ENCODE results near the gene MCU.

Gene MCU

DNA sequence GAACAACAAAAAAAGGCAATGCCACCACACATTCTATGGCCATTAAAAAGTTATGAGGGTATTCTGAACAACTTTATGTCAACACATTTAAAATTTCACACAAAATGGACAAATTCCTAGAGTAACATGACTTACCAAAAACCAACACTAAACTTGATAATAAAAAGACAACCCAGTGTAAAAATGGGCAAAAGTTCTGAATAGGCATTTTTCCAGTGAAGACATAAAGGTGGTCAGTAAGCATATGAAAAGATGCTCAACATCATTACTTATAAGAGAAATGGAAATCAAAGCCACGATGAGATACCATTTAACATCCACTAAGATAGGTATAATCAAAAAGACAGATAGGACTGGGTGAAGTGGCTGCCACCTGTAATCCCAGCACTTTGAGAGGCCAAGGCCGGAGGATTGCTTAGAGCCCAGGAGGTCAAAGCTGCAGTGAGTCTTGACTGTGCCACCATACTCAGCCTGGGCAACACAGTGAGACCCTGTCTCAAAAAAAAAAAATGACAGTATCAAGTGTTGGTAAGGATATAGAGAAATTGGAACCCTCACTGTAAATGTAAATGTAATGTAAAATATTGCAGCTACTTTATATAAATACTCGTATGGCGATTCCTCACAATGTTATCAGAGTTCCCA is 130.5 kb downstream of the MCU start:
- no peak overlapping the region for H3K9ac ChIP-seq (ENCODE audit: low read length)
- H3K27me3 ChIP-seq (ENCODE audit: control insufficient read depth, insufficient read depth, low read length): no peaks in the 10 kb centered on the region
- H3K9me3 ChIP-seq (ENCODE audit: control insufficient read depth, insufficient read depth, low read depth, low read length): peaks cover 9% of the 10 kb centered on the region; the same call in 1 of the 2 replicates
- H3K27ac ChIP-seq (ENCODE audit: low read depth, low read length): no peak overlapping the region
- no peaks in the 10 kb centered on the region for H3K36me3 ChIP-seq (ENCODE audit: control insufficient read depth, insufficient read depth, low read length)
- H3K4me1 ChIP-seq (ENCODE audit: control insufficient read depth, insufficient read depth, low read length): peaks cover 8% of the 10 kb centered on the region
- H3K4me3 ChIP-seq (ENCODE audit: low read depth, low read length): no peak overlapping the region

GRCh38 chr10:72825163-72825562 is 133.2 kb downstream of the MCU start:
- Histone ChIP-seq H3K9ac (ENCODE audit: low read length) (no peak overlapping the region), H3K9me3 (ENCODE audit: control insufficient read depth, insufficient read depth, low read depth, low read length) (peaks cover 9% of the 10 kb centered on the region; the same call in 1 of the 2 replicates), H3K27me3 (ENCODE audit: control insufficient read depth, insufficient read depth, low read length) (no peaks in the 10 kb centered on the region), H3K4me1 (ENCODE audit: control insufficient read depth, insufficient read depth, low read length) (peaks cover 20% of the 10 kb centered on the region), H3K36me3 (ENCODE audit: control insufficient read depth, insufficient read depth, low read length) (no peaks in the 10 kb centered on the region), H3K27ac (ENCODE audit: low read depth, low read length) (no peak overlapping the region), H3K4me3 (ENCODE audit: low read depth, low read length) (no peak overlapping the region)

GRCh38 chr10:72826346-72826745 is 134.4 kb downstream of the MCU start:
- Histone ChIP-seq H3K9ac (ENCODE audit: low read length) (no peak overlapping the region), H3K36me3 (ENCODE audit: control insufficient read depth, insufficient read depth, low read length) (no peaks in the 10 kb centered on the region), H3K27me3 (ENCODE audit: control insufficient read depth, insufficient read depth, low read length) (no peaks in the 10 kb centered on the region), H3K9me3 (ENCODE audit: control insufficient read depth, insufficient read depth, low read depth, low read length) (peaks cover 9% of the 10 kb centered on the region; the same call in 1 of the 2 replicates), H3K4me1 (ENCODE audit: control insufficient read depth, insufficient read depth, low read length) (peaks cover 28% of the 10 kb centered on the region), H3K27ac (ENCODE audit: low read depth, low read length) (no peak overlapping the region), H3K4me3 (ENCODE audit: low read depth, low read length) (no peak overlapping the region)

DNA sequence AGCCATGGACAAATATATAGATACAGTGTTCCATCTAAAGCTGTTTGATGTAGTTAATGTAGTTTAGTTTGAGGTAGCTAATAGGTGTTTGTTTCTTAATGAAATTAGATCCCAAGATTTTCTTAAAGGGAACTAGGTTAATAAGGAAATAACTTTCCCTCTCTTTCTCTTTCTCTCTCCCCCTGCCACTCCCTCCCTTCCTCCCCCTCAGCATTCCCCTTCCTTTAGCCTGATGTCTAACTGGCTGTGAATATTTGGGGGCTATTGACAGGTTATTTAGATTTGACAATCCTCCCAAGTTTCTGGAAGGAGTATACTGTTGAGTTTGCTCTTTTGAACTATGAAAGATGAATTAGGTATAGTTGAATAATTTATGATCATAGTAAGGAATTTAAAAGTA is 136.4 kb downstream of the MCU start:
- H3K4me3 ChIP-seq (ENCODE audit: low read depth, low read length): no peak overlapping the region
- H3K27me3 ChIP-seq (ENCODE audit: control insufficient read depth, insufficient read depth, low read length): no peaks in the 10 kb centered on the region
- no peak overlapping the region for H3K27ac ChIP-seq (ENCODE audit: low read depth, low read length)
- H3K36me3 ChIP-seq (ENCODE audit: control insufficient read depth, insufficient read depth, low read length): no peaks in the 10 kb centered on the region
- no peak overlapping the region for H3K9ac ChIP-seq (ENCODE audit: low read length)
- H3K9me3 ChIP-seq (ENCODE audit: control insufficient read depth, insufficient read depth, low read depth, low read length): no peaks in the 10 kb centered on the region
- H3K4me1 ChIP-seq (ENCODE audit: control insufficient read depth, insufficient read depth, low read length): peaks cover 28% of the 10 kb centered on the region

DNA sequence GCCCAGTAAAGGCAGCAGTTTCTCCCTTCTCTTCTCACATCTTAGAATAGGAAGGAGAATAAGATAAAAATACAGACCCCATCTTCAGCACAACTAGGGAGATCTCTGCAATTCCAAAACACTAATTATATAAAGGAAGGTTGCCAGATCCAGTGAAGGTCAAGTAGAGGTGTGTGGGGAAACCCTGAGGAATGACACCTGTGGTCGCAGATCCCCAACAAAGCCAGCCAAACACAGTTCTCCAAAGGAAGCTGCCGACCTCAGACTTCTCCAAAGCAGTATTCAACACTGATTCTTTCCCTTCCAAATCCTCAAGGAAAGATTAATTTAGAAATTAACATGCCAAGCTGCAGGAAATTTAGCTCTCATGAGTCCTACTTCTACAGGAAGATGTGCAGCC is 138.7 kb downstream of the MCU start:
- Histone ChIP-seq H3K36me3 (ENCODE audit: control insufficient read depth, insufficient read depth, low read length) (peaks cover 5% of the 10 kb centered on the region; the same call in 1 of the 2 replicates), H3K9ac (ENCODE audit: low read length) (no peak overlapping the region)

DNA sequence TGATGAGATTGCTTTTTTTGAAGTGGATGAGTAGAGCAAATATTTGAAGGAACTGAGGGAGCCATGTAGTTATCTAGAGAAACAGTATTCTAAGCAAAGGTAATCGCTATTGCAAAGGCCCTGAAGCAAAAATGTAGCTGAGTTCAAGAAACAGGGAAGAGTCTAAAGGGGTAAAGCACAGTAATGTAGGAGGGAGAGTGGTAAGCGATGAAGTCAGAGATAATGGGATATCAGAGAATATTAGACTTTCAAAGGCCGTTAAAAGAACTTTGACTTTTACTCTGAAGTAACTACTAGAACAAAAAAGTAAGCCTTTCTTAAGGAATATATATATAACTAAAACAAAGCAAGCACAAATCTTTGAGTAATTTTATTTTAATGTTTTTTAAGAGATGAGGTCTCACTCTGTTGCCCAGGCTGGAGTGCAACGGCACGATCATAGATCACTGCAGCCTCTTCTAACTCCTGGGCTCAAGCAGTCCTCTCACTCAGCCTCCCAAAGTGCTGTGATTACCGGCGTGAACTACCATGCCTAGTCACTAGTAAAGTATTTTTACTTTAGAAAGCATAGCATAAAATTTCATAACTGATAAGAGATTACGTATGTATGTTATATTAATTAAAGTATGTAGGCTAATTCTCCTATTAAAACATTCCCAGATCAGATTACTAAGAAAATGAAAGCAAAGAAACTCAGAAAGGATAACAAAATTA is 139.9 kb downstream of the MCU start:
- no peak overlapping the region for H3K27ac ChIP-seq (ENCODE audit: low read depth, low read length)
- H3K9me3 ChIP-seq (ENCODE audit: control insufficient read depth, insufficient read depth, low read depth, low read length): no peaks in the 10 kb centered on the region
- no peak overlapping the region for H3K9ac ChIP-seq (ENCODE audit: low read length)
- no peaks in the 10 kb centered on the region for H3K27me3 ChIP-seq (ENCODE audit: control insufficient read depth, insufficient read depth, low read length)
- H3K36me3 ChIP-seq (ENCODE audit: control insufficient read depth, insufficient read depth, low read length): peaks cover 7% of the 10 kb centered on the region; the same call in 1 of the 2 replicates
- H3K4me1 ChIP-seq (ENCODE audit: control insufficient read depth, insufficient read depth, low read length): peaks cover 20% of the 10 kb centered on the region; the same call in 1 of the 2 replicates
- no peak overlapping the region for H3K4me3 ChIP-seq (ENCODE audit: low read depth, low read length)

More for the DNA sequence above, 138.7 kb downstream of the MCU start:
- no peak overlapping the region for H3K4me3 ChIP-seq (ENCODE audit: low read depth, low read length)
- H3K27me3 ChIP-seq (ENCODE audit: control insufficient read depth, insufficient read depth, low read length): no peaks in the 10 kb centered on the region
- peaks cover 25% of the 10 kb centered on the region for H3K4me1 ChIP-seq (ENCODE audit: control insufficient read depth, insufficient read depth, low read length)
- H3K27ac ChIP-seq (ENCODE audit: low read depth, low read length): no peak overlapping the region
- H3K9me3 ChIP-seq (ENCODE audit: control insufficient read depth, insufficient read depth, low read depth, low read length): no peaks in the 10 kb centered on the region

DNA sequence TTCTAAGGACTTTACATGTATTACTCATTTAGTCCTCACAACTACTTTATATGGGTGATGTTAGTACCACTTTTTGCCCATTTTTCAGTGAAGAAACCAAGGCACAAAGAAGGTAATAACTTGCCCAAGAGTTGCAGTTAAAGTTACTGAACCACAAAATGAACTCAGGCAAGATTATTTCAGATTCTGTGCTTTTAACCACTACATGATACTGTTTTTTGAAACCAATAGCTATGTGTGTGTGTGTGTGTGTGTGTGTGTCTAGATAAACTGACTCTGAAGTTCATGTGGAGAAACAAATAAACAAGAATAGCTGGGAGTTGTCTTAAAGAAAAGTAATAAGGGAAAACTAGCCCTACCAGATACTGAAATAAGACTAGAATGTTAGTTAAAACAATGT is 140.8 kb downstream of the MCU start:
- Histone ChIP-seq H3K4me1 (ENCODE audit: control insufficient read depth, insufficient read depth, low read length) (peaks cover 19% of the 10 kb centered on the region; the same call in 1 of the 2 replicates), H3K9me3 (ENCODE audit: control insufficient read depth, insufficient read depth, low read depth, low read length) (no peaks in the 10 kb centered on the region), H3K27ac (ENCODE audit: low read depth, low read length) (no peak overlapping the region), H3K27me3 (ENCODE audit: control insufficient read depth, insufficient read depth, low read length) (no peaks in the 10 kb centered on the region), H3K9ac (ENCODE audit: low read length) (no peak overlapping the region), H3K4me3 (ENCODE audit: low read depth, low read length) (no peak overlapping the region), H3K36me3 (ENCODE audit: control insufficient read depth, insufficient read depth, low read length) (peaks cover 7% of the 10 kb centered on the region; the same call in 1 of the 2 replicates)

- Histone ChIP-seq H3K4me3 (ENCODE audit: low read depth, low read length) (no peak overlapping the region), H3K36me3 (ENCODE audit: control insufficient read depth, insufficient read depth, low read length) (peaks cover 7% of the 10 kb centered on the region; the same call in 1 of the 2 replicates), H3K4me1 (ENCODE audit: control insufficient read depth, insufficient read depth, low read length) (0 out of 2 replicates have a peak, but pooled peaks cover 13% of the 10 kb centered on the region), H3K9me3 (ENCODE audit: control insufficient read depth, insufficient read depth, low read depth, low read length) (no peaks in the 10 kb centered on the region), H3K9ac (ENCODE audit: low read length) (no peak overlapping the region), H3K27me3 (ENCODE audit: control insufficient read depth, insufficient read depth, low read length) (no peaks in the 10 kb centered on the region), H3K27ac (ENCODE audit: low read depth, low read length) (no peak overlapping the region)
These were observed 142.4 kb downstream of the MCU start for GRCh38 chr10:72834183-72834825.

GRCh38 chr10:72840319-72840718 is 148.4 kb downstream of the MCU start:
- Histone ChIP-seq H3K27ac (ENCODE audit: low read depth, low read length) (no peak overlapping the region), H3K4me3 (ENCODE audit: low read depth, low read length) (no peak overlapping the region), H3K27me3 (ENCODE audit: control insufficient read depth, insufficient read depth, low read length) (no peaks in the 10 kb centered on the region), H3K4me1 (ENCODE audit: control insufficient read depth, insufficient read depth, low read length) (no peaks in the 10 kb centered on the region), H3K9me3 (ENCODE audit: control insufficient read depth, insufficient read depth, low read depth, low read length) (no peaks in the 10 kb centered on the region), H3K36me3 (ENCODE audit: control insufficient read depth, insufficient read depth, low read length) (0 out of 2 replicates have a peak, but pooled peaks cover 3% of the 10 kb centered on the region), H3K9ac (ENCODE audit: low read length) (no peak overlapping the region)

GRCh38 chr10:72841487-72841886 is 149.5 kb downstream of the MCU start:
- H3K9ac ChIP-seq (ENCODE audit: low read length): no peak overlapping the region
- H3K27ac ChIP-seq (ENCODE audit: low read depth, low read length): no peak overlapping the region
- no peak overlapping the region for H3K4me3 ChIP-seq (ENCODE audit: low read depth, low read length)
- no peaks in the 10 kb centered on the region for H3K27me3 ChIP-seq (ENCODE audit: control insufficient read depth, insufficient read depth, low read length)
- H3K36me3 ChIP-seq (ENCODE audit: control insufficient read depth, insufficient read depth, low read length): no peaks in the 10 kb centered on the region
- no peaks in the 10 kb centered on the region; the same call in 1 of the 2 replicates for H3K4me1 ChIP-seq (ENCODE audit: control insufficient read depth, insufficient read depth, low read length)
- H3K9me3 ChIP-seq (ENCODE audit: control insufficient read depth, insufficient read depth, low read depth, low read length): no peaks in the 10 kb centered on the region

- H3K4me3 ChIP-seq (ENCODE audit: low read depth, low read length): no peak overlapping the region
- no peaks in the 10 kb centered on the region for H3K36me3 ChIP-seq (ENCODE audit: control insufficient read depth, insufficient read depth, low read length)
- no peaks in the 10 kb centered on the region for H3K9me3 ChIP-seq (ENCODE audit: control insufficient read depth, insufficient read depth, low read depth, low read length)
- no peak overlapping the region for H3K27ac ChIP-seq (ENCODE audit: low read depth, low read length)
- H3K4me1 ChIP-seq (ENCODE audit: control insufficient read depth, insufficient read depth, low read length): no peaks in the 10 kb centered on the region; the same call in 1 of the 2 replicates
- H3K9ac ChIP-seq (ENCODE audit: low read length): no peak overlapping the region
- no peaks in the 10 kb centered on the region for H3K27me3 ChIP-seq (ENCODE audit: control insufficient read depth, insufficient read depth, low read length)
These were observed 150.2 kb downstream of the MCU start for GRCh38 chr10:72842164-72842563.

Measured in HUES6 (cell line).